PC-9 (cell line): Measurements from ENCODE around the gene IFRD2. TPM values are rescaled to one million over a fixed set of nuclear protein-coding genes. Genes with fewer than 3 reads are reported as not detected.

Experiments
- BruUV-seq: library from RNA; stranded (reverse); fragments of 400-500 nt; replicated peaks from 2 replicates; lab custom pipeline; 2021; lab: Mats Ljungman, UMichigan
- CTCF ChIA-PET: fragments of 300-600 bp; sonication (Branson Sonifier 250); formaldehyde crosslinking; loops from one replicate; lab custom pipeline; 2022; ENCODE audit warnings: antibody characterized with exemption; lab: Charles Lee
- POLR2A ChIA-PET: fragments of 300-600 bp; sonication (Branson Sonifier 250); formaldehyde crosslinking; loops from one replicate; lab custom pipeline; 2022; ENCODE audit warnings: antibody characterized with exemption; ENCODE audit not compliant: unreplicated experiment; lab: Charles Lee
- DNase-seq, 2 experiments: peaks; one replicate each; pipeline versions ENCODE4 v3.0.0 to v3.0.0-alpha.2; 2015 to 2022; ENCODE audit warnings: mixed read lengths in 1 of 2
- H2AFZ ChIP-seq: fragments of 200-600 bp; sonication (generic); 2 replicates; pipeline ENCODE4 v1.8.1; 2017; ENCODE audit warnings: antibody characterized with exemption
- H3F3A ChIP-seq: fragments of 200-600 bp; sonication (generic); 2 replicates; pipeline ENCODE4 v1.8.1; 2017; ENCODE audit warnings: antibody characterized with exemption, mild to moderate bottlenecking, low read depth; ENCODE audit not compliant: insufficient read depth
- H3K27ac ChIP-seq: fragments of 200-600 bp; sonication (generic); 2 replicates; pipeline ENCODE4 v1.6.1; 2016; ENCODE audit warnings: mixed run types
- H3K27me3 ChIP-seq: fragments of 200-600 bp; sonication (generic); 2 replicates; pipeline ENCODE4 v1.6.1; 2016; ENCODE audit warnings: low read depth, mixed run types; ENCODE audit not compliant: insufficient read depth
- H3K36me3 ChIP-seq: fragments of 200-600 bp; sonication (generic); 2 replicates; pipeline ENCODE4 v1.6.1; 2016; ENCODE audit warnings: low read depth, mixed run types
- H3K4me1 ChIP-seq: fragments of 200-600 bp; sonication (generic); replicated peaks from 2 replicates; pipeline ENCODE4 v1.6.1; 2016; ENCODE audit warnings: mixed run types; ENCODE audit not compliant: insufficient read depth
- H3K4me2 ChIP-seq: fragments of 200-600 bp; sonication (generic); 2 replicates; pipeline ENCODE4 v1.6.1; 2017; ENCODE audit warnings: mixed run types
- H3K4me3 ChIP-seq: fragments of 200-600 bp; sonication (generic); 2 replicates; pipeline ENCODE4 v1.6.1; 2016; ENCODE audit warnings: mixed run types
- H3K79me2 ChIP-seq: fragments of 200-600 bp; sonication (generic); 2 replicates; pipeline ENCODE4 v1.6.1; 2017; ENCODE audit warnings: low read depth, mixed run types
- H3K9me2 ChIP-seq: fragments of 200-600 bp; sonication (generic); 2 replicates; pipeline ENCODE4 v1.8.1; 2017; ENCODE audit warnings: mild to moderate bottlenecking; ENCODE audit not compliant: insufficient read depth
- H3K9me3 ChIP-seq: fragments of 200-600 bp; sonication (generic); 2 replicates; pipeline ENCODE4 v1.8.1; 2016; ENCODE audit warnings: low read depth; ENCODE audit not compliant: insufficient read depth
- H4K20me1 ChIP-seq: fragments of 200-600 bp; sonication (generic); 2 replicates; pipeline ENCODE4 v1.8.1; 2017; ENCODE audit not compliant: insufficient read depth
- EZH2 ChIP-seq: fragments of 200-600 bp; sonication (generic); IDR thresholded peaks from 2 replicates; pipeline ENCODE4 v1.8.0; 2017; ENCODE audit warnings: antibody characterized with exemption, low read depth
- intact Hi-C: fragments of 100-400 bp; cut with micrococcal nuclease; formaldehyde crosslinking; loops from one replicate; pipeline ENCODE4 v1.10.0; 2022; ENCODE audit not compliant: unreplicated experiment
- total RNA-seq: library from RNA; stranded (reverse); gene quantifications from 2 replicates; pipeline ENCODE4 v1.2.3, GENCODE V29; 2021
- TF ChIP-seq, protein P1 (sequence below): fragments of 200-600 bp; sonication (generic); conservative IDR thresholded peaks from 2 replicates; pipeline ENCODE4 v1.6.1; 2017; ENCODE audit warnings: mixed run types, antibody characterized with exemption, mild to moderate bottlenecking, moderate library complexity

Gene IFRD2
- total RNA-seq, 1 experiment from 2014 or later = 93.1 TPM

DNA sequence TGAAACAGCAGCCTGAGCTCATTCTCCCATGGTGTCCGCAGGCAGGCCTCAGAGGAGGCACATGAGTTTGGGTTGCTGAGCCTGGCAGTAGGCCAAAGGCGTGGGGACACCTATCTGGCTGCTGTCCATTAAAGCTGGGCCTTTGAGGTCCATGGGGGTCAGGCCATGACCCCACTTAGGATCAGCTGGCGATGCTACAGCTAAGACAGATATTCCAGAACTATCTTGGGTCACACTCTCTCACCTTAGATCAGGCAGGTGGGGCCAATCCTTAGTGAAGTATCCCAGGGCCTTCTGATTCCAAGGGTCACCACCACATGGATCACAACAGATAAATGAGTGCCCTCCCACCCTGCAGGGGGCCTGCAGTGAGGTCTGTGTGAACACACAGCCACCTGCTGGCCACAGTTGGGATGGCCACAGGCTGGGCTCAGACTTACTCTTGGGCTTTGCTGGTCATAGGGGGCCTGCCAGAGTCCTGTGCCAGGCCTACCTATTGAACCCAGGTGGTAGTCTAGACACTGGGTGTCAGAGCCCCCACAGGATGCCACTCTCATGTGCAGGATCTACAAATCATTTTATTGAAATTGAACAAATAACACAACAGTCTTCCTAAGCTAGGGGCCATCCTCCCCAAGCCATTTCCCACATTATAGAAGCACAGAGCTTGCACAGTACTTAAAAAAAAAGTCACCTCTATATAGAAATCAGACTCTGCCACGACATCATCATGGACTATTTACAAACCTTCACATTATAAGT lies 32.3 kb upstream of the IFRD2 start:
- Histone ChIP-seq H3K9me2 (no peaks in the 10 kb centered on the region), H4K20me1 (peaks cover 4% of the 10 kb centered on the region; the same call in 1 of the 2 replicates), H3K27ac (no peak overlapping the region), H3K4me2 (no peak overlapping the region), H3K27me3 (no peaks in the 10 kb centered on the region), H2AFZ (no peak overlapping the region), H3K36me3 (peaks cover 1% of the 10 kb centered on the region; the same call in 1 of the 2 replicates), H3K4me1 (peaks cover 10% of the 10 kb centered on the region), H3K9me3 (no peaks in the 10 kb centered on the region), H3F3A (peaks cover 15% of the 10 kb centered on the region), H3K79me2 (peaks cover 30% of the 10 kb centered on the region), H3K4me3 (no peak overlapping the region)
- no TSS peak for BruUV-seq
- intact Hi-C loops = loop anchor here (1.0 kb wide), 3 partner anchors 50 to 97 kb away; no protein-coding TSS in a partner anchor
- TF ChIP-seq EZH2 = no peak
- TF ChIP-seq, protein P1, sequence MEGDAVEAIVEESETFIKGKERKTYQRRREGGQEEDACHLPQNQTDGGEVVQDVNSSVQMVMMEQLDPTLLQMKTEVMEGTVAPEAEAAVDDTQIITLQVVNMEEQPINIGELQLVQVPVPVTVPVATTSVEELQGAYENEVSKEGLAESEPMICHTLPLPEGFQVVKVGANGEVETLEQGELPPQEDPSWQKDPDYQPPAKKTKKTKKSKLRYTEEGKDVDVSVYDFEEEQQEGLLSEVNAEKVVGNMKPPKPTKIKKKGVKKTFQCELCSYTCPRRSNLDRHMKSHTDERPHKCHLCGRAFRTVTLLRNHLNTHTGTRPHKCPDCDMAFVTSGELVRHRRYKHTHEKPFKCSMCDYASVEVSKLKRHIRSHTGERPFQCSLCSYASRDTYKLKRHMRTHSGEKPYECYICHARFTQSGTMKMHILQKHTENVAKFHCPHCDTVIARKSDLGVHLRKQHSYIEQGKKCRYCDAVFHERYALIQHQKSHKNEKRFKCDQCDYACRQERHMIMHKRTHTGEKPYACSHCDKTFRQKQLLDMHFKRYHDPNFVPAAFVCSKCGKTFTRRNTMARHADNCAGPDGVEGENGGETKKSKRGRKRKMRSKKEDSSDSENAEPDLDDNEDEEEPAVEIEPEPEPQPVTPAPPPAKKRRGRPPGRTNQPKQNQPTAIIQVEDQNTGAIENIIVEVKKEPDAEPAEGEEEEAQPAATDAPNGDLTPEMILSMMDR = peak; percentile 88
- peak; percentile 45 to 68 for DNase-seq
- ChIA-PET CTCF (interaction anchor here (0.5 to 1.6 kb wide), 4 partner anchors 21 to 98 kb away, joined by 3 to 10 read pairs (median 4); partner anchors contain the start of gene HYAL1), POLR2A (interaction anchor here (0.5 to 0.6 kb wide), 2 partner anchors 11 to 48 kb away, joined by 5 to 12 read pairs; no protein-coding TSS in a partner anchor)

DNA sequence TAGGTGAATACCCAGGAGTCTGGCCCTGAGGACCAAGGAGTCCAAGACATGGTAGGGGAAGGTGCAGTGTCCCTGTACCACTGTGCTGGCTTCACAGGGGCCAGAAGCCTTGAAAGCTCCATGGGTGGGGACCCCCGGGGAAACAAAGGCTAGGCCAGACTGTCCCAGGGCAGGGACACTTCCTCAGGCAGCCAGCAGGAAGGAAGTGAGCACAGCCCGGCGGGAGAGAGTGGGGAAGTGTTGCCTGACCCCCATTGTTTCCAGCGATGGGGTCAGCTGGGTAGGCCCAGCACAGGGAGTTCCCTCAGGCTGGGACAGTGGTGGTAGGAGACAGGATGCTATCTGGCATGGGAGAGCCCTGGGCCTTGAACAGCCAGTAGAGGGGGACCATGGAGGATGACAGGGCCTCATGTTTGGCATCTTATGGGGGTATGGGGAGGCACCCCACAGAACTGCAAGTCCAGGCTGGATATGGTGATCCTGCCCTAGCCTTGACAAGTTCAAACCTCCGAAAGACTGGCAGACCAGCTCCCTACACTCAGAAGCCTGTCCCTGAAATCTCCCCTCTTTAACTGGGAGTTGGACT lies 31.5 kb upstream of the IFRD2 start:
- Histone ChIP-seq H3K4me1 (peaks cover 16% of the 10 kb centered on the region), H3K36me3 (peaks cover 7% of the 10 kb centered on the region; the same call in 1 of the 2 replicates), H3K9me3 (no peaks in the 10 kb centered on the region), H3F3A (peaks cover 14% of the 10 kb centered on the region), H3K27ac (no peak overlapping the region), H3K4me3 (no peak overlapping the region), H3K79me2 (peaks cover 38% of the 10 kb centered on the region), H3K27me3 (no peaks in the 10 kb centered on the region), H2AFZ (no peak overlapping the region), H4K20me1 (peaks cover 4% of the 10 kb centered on the region; the same call in 1 of the 2 replicates), H3K9me2 (no peaks in the 10 kb centered on the region), H3K4me2 (no peak overlapping the region)
- POLR2A ChIA-PET = interaction anchor here (0.5 to 0.6 kb wide), 2 partner anchors 24 to 30 kb away, joined by 5 to 14 read pairs; no protein-coding TSS in a partner anchor
- no peak for DNase-seq
- BruUV-seq = no TSS peak
- CTCF ChIA-PET = interaction anchor here (0.5 to 1.6 kb wide), 5 partner anchors 20 to 97 kb away, joined by 3 to 10 read pairs (median 4); partner anchors contain the start of gene HYAL1
- intact Hi-C loops = loop anchor here (1.0 kb wide), 3 partner anchors 49 to 96 kb away; no protein-coding TSS in a partner anchor
- TF ChIP-seq, protein P1 = no peak
- no peak for TF ChIP-seq EZH2

DNA sequence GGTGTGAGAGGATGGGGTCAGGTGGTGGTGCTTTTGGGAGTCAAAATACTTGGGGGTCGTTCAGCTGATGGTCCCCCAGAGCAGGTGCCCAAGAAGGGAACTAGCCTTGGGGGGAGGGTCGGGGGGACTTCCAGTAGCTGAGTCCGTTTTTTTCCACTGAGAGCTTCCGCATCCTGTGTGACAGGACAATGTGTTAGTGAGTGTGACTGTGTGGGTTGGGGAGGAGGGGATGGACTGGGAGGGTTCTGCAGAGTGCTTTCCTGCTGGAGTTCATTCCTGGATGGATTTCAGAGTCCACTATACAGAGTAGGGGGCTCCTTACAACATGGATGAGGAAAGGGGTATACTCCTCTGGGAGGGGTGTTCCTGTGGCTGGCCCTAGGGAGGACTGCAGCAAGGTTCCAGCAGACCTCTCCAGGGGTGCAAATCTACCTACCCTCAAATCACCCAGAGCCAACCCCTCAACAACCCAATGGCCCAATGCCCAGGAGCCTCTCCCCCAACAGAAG lies 30.9 kb upstream of the IFRD2 start:
- H3K27ac ChIP-seq = no peak overlapping the region
- H2AFZ ChIP-seq = no peak overlapping the region
- H3K27me3 ChIP-seq = no peaks in the 10 kb centered on the region
- no peaks in the 10 kb centered on the region for H3K9me2 ChIP-seq
- DNase-seq = no peak
- peaks cover 4% of the 10 kb centered on the region; the same call in 1 of the 2 replicates for H4K20me1 ChIP-seq
- peaks cover 41% of the 10 kb centered on the region for H3K79me2 ChIP-seq
- TF ChIP-seq, protein P1 = no peak
- TF ChIP-seq EZH2 = no peak
- no TSS peak for BruUV-seq
- H3K9me3 ChIP-seq = no peaks in the 10 kb centered on the region
- H3K4me1 ChIP-seq = peaks cover 18% of the 10 kb centered on the region
- ChIA-PET CTCF (interaction anchor here (1.1 kb wide), 1 partner anchor 51 kb away, joined by 7 read pairs; no protein-coding TSS in a partner anchor), POLR2A (interaction anchor here (0.5 kb wide), 1 partner anchor 24 kb away, joined by 14 read pairs; no protein-coding TSS in a partner anchor)
- intact Hi-C loops = no loop called here
- peaks cover 7% of the 10 kb centered on the region; the same call in 1 of the 2 replicates for H3K36me3 ChIP-seq
- peaks cover 14% of the 10 kb centered on the region; the same call in 1 of the 2 replicates for H3F3A ChIP-seq
- H3K4me3 ChIP-seq = no peak overlapping the region
- H3K4me2 ChIP-seq = no peak overlapping the region
